HG03139 (cell line): ENCODE measurements around the gene JARID2.

ENCODE experiments used
- ATAC-seq: cut with Tn5 transposase; IDR thresholded peaks from one replicate; pipeline ENCODE4 v1.9.1; 2021; ENCODE audit not compliant: unreplicated experiment

The JARID2 gene

GRCh38 chr6:15368873-15369272 lies 123.0 kb downstream of the JARID2 start:
- ATAC-seq: no peak

- ATAC-seq: no peak
Observed at GRCh38 chr6:15369838-15370237, 124.0 kb downstream of the JARID2 start.

- no peak for ATAC-seq
Observed at GRCh38 chr6:15370733-15371671, 125.1 kb downstream of the JARID2 start.

- ATAC-seq: no peak
Observed at GRCh38 chr6:15372932-15373331, 127.1 kb downstream of the JARID2 start.

GRCh38 chr6:15374119-15374518 lies 128.2 kb downstream of the JARID2 start:
- no peak for ATAC-seq

GRCh38 chr6:15375018-15375417 lies 129.1 kb downstream of the JARID2 start:
- no peak for ATAC-seq

GRCh38 chr6:15375638-15376290 lies 129.9 kb downstream of the JARID2 start:
- ATAC-seq: no peak

- no peak for ATAC-seq
Observed at GRCh38 chr6:15376900-15377487, 131.1 kb downstream of the JARID2 start.

- no peak for ATAC-seq
Observed at GRCh38 chr6:15378272-15378671, 132.4 kb downstream of the JARID2 start.

GRCh38 chr6:15378866-15379265 lies 133.0 kb downstream of the JARID2 start:
- ATAC-seq: no peak

- ATAC-seq: no peak
Observed at GRCh38 chr6:15380351-15380750, 134.5 kb downstream of the JARID2 start.

GRCh38 chr6:15382089-15382488 lies 136.2 kb downstream of the JARID2 start:
- ATAC-seq: no peak

GRCh38 chr6:15382712-15383111 lies 136.8 kb downstream of the JARID2 start:
- no peak for ATAC-seq

GRCh38 chr6:15384901-15385300 lies 139.0 kb downstream of the JARID2 start:
- ATAC-seq: no peak

GRCh38 chr6:15385521-15385920 lies 139.7 kb downstream of the JARID2 start:
- no peak for ATAC-seq

GRCh38 chr6:15386110-15386755 lies 140.4 kb downstream of the JARID2 start:
- no peak for ATAC-seq

GRCh38 chr6:15386756-15387112 lies 140.9 kb downstream of the JARID2 start:
- no peak for ATAC-seq

GRCh38 chr6:15387118-15387517 lies 141.2 kb downstream of the JARID2 start:
- ATAC-seq: no peak

GRCh38 chr6:15389084-15389764 lies 143.4 kb downstream of the JARID2 start:
- ATAC-seq: no peak

GRCh38 chr6:15389765-15390723 lies 144.2 kb downstream of the JARID2 start:
- ATAC-seq: no peak
